GOT3 (cell line): Measurements from ENCODE around the gene PRIM2.
"Not testable (repeated sequence)": the region's sequence is repeated elsewhere in the genome, so short reads cannot be mapped to it uniquely, and the experiment has no call there.

Experiments
- DNase-seq: peaks from one replicate; lab custom pipeline; 2025; ENCODE audit warnings: mixed read lengths; lab: John Stamatoyannopoulos, UW

The PRIM2 gene

DNA sequence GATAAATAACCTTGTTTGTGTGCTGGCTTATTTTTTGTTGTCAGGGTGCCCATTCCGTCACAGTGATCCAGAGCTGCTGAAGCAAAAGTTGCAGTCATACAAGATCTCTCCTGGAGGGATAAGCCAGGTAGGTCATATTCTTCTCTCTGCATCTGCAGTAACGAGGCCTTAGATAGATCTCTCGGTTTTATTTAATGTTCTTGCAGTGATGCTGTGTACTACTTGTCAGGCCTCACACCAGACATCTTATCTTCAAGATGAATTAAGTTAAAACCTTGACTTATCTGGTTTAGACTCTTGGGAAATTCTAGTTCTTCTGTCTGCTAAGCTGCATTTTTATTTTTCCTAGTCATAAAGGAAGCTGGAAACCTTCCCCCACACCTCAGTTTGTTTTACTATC lies 288.9 kb downstream of the PRIM2 start:
- DNase-seq: not testable (repeated sequence)

DNA sequence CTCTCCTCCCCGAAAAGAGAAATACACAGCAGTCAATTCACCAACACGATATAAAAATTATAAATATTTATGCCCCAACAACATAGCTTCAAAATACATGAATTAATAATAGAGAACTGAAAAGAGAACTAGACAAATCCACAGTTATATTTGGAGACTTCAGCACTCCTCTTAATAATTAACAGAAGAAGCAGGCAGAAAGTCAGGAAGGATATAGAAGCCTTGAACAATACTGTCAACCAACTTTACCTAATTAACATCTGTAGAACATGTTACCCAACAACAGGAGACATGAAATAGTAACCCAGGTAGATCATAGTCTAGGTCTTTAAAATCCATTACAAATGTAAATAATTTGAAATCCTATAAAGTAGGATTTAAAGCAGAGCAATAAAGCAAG lies 293.2 kb downstream of the PRIM2 start:
- not testable (repeated sequence) for DNase-seq

DNA sequence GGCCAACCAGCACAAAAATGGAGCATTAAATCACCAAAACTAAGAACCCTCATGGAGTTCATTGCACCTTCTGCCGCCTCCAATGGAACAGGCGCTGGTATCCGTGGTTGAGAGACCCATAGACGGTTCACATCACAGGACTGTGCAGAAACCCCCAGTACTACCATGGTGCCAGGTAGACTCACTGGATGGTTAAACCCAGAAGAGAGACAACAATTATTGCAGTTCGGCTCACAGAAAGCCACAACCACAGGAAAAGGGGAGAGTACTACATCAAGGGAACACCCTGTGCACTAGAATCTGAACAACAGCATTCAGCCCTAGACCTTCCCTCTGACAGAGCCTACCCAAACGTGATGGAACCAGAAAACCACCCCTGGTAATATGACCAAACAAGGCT lies 301.5 kb downstream of the PRIM2 start:
- DNase-seq: not testable (repeated sequence)

DNA sequence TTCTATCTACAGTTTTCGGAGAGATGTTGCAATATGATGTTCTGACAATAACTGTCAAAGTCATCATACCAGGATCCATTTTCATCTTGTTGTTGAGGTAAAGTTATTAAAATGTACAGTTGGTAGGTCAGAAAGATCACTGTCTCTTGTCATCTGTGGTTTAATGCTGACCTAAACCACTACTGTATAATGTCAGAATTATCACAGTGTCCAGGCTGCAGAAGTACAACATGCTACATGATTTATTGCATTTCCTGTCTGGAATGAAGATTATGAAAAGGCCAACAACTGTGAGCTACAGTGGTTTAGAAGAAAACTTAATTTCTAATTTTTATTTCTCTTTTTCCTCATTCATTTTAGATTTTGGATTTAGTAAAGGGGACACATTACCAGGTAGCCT lies 314.3 kb downstream of the PRIM2 start:
- DNase-seq: not testable (repeated sequence)

DNA sequence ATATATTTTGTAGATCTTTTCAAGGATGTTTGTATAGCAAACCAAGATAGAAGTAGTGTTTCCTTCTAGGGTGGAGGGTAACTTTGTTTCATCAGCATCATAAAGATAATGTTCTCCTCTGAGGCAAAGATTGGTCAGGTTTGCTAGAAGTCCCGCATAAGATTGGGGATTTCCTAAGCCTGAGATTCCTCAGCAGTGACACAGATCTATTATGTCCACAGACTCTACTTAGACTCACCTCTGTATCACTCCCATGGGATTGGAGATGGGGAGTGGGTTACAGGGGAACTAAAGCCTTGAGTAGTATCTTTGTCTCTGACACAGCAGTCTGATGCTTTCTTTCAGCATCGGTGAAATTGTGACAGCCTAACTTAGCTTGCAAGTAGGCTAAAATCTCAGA lies 341.1 kb downstream of the PRIM2 start:
- DNase-seq: not testable (repeated sequence)

DNA sequence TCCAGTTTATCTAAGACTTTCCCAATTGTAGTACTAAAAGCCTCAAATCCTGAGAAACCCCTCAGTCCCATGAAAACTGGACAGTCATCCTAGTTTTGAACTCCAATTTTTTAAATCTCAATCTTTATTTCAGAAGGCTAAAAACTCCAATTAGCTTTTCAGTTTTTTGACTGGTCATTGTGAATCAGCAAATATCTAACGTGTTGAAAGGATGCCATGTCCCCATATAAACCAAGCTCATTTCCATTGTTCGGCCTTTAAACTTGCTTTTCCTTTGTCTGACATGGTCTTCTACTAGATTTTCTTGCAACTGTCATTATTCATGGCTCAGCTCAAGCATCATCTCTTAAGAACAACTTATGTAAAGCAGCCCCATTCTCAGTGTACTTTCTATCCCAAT lies 342.4 kb downstream of the PRIM2 start:
- DNase-seq: not testable (repeated sequence)

DNA sequence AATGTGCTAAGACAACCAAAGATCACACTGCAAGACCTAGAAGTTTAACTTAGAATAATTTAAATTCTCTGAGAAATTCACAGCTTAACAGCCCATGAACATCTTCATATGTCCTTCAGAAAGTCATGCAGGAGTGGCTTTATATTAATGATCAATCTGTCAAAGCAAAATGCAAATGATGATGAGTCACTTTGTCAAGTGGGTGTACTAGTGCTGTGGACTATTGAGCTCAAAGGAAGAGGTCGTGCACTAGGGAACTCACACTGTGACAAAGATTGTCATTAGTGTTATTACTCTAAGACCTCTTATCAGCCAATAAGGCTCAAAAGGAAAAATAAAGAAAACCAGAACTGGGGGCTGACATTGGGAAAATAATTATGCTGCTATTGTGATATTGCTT lies 343.5 kb downstream of the PRIM2 start:
- not testable (repeated sequence) for DNase-seq

DNA sequence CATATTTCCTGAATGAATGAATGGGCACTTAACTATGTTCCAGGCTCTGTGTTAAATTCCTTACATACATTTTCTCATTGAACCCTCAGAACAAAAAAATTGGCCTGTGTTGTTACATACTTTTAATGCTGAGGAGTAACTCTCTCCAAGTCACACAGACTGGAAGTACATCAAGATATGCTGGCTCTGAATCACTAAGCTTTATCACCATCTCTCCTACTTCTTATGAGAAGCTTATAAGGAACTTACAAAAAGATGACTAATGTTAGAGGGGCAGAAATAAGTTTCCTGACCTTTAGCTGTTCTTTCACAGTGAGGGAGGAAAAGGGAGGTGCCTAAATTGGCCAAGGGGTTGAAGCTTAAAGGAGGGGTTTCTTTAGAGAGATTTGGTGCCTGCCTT lies 350.7 kb downstream of the PRIM2 start:
- DNase-seq: not testable (repeated sequence)

DNA sequence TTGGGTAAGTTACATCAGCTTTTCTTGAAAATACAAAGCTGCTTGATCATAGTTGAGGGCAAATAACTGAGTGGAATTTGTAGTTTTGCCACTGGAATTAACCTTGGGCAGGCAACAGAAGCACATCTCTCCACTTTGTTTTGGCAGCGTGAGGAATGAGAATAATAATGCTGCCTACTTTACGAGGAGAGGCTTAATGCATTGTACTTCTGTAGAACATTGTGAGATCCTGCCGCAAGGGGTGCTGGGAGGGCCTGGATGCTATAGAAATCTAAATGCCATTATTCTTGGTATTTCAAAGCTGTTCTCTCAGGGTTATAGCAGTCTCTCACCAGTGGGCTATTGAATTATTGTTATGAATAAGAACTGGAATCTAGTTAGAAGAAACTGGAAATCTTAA lies 353.8 kb downstream of the PRIM2 start:
- DNase-seq: not testable (repeated sequence)

DNA sequence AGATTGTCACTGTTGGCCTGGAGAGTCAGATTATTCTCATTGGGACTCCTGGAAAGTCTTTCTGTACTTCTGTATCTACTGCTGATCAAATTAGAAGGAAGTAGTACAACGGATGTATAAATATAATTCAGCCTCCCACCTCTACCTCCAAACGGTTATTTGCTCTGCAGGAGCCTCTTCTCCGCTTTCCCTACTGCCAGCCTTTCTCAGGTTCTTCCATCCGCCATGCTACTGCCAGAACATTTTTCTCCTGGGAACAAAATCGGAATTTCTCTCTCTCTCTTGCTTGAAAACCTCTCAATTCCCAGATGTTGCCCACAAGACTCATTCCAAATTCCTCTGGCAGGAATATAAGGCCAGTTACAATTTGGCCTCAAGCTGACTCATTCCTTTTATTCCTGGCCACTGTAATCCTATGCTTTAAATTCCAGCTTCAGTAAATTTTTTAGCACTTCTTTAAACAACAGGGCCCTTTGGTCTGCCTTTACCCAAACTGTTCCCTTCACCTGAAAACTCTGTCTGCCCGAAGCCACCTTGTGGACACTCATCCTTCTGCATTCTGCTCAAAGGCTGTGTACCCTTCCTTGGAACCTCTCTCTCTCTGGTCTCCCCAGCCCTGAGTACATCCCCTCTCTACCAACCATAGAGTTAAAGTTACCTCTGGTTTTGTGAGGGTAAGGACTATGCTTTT lies 354.7 kb downstream of the PRIM2 start:
- DNase-seq: not testable (repeated sequence)

DNA sequence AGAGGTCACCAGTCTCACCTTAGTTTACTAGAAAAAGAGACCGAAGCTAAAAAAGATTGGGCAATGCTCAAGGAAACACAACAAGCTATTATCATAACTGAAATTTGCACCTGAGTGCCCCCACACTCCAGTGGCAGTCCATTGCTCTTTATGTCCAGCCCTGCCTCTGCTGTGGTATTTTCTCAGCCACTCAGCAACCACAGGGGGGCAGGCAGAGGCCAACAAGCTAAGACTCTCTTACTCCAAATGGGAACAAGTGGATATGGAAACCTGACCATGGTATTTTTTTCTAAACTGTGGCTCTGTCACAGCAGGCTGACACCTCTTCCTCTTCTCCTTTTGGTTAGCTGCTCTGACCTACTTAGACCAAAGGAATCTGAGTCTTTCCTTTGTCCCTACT lies 355.9 kb downstream of the PRIM2 start:
- not testable (repeated sequence) for DNase-seq

DNA sequence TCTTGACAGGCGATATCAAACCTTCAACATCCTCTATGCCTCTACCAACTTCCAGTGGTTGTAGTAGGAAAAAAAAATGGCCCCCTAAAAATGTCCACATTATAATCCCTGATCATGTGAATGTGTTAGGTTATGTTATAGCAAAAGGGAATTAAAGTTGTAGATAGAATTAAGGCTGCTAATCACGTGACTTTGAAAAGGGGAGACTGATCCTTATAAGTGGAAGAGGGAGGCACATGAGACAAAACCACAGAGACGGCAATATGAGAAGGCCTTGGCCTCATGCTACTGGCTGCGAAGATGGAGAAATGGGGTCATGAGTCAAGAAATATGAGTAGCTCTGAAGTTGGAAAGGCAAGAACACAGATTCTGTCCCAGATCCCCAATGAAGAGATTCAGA lies 358.0 kb downstream of the PRIM2 start:
- DNase-seq: not testable (repeated sequence)

DNA sequence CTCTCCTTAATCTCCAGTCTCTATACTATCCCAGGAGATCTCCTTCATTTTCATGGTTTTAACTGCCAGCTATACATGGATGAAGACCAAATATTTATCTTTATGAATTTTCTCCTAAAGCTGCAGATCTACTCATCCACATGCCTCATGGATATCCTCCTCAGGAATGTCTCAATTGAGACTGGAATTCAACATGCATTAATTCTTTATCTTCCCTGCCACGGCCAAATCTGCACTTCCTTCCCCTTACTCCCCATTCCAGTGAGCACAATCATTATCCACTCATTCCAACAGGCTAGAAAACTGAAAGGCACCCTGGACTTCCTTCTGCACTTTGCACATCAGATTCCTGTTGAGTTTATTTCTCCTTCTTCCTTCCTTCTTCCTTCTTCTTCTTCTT lies 379.0 kb downstream of the PRIM2 start:
- not testable (repeated sequence) for DNase-seq
